Neuron (in vitro differentiated cells): Measurements from ENCODE around the gene REG4.

Experiments used
- H2AFZ ChIP-seq: one replicate; pipeline ENCODE4 v1.6.1; 2013; ENCODE audit warnings: low read depth, mild to moderate bottlenecking, inconsistent platforms, low read length, moderate library complexity
- H3K27me3 ChIP-seq: one replicate; pipeline ENCODE4 v1.6.1; 2013; ENCODE audit warnings: low read length; ENCODE audit not compliant: insufficient read depth
- H3K36me3 ChIP-seq: one replicate; pipeline ENCODE4 v1.6.1; 2013; ENCODE audit warnings: low read length; ENCODE audit not compliant: insufficient read depth
- H3K4me1 ChIP-seq: one replicate; pipeline ENCODE4 v1.6.1; 2013; ENCODE audit warnings: low read length; ENCODE audit not compliant: insufficient read depth
- H3K4me3 ChIP-seq: 2 replicates; pipeline ENCODE4 v1.5.1; 2013; ENCODE audit warnings: mild to moderate bottlenecking, low read length, moderate library complexity
- H3K9me3 ChIP-seq: one replicate; pipeline ENCODE4 v1.6.1; 2013; ENCODE audit warnings: low read length

REG4 gene

DNA sequence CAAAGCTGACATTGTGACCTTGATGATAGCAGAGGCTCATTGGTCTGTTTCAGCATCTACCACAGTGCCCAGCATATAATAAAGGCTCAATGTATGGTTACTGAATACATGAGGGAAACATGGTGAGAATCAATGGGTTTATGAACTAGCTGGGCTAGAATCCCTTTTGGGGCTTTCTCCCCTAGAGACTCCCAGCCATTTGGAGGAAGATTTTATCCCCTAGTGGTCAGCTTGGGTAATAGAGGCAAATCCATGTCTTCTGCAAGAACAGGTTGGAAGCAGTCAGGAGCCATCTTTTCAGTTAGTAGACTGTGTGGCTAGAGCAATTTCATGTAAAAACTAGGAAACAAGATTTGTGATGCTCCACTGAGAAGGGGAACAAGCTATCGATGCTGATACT lies 15.8 kb upstream of the REG4 start:
- H3K4me3 ChIP-seq: no peak overlapping the region
- H3K9me3 ChIP-seq: no peaks in the 10 kb centered on the region
- no peak overlapping the region for H2AFZ ChIP-seq
- H3K4me1 ChIP-seq: no peaks in the 10 kb centered on the region
- no peaks in the 10 kb centered on the region for H3K36me3 ChIP-seq
- no peaks in the 10 kb centered on the region for H3K27me3 ChIP-seq

DNA sequence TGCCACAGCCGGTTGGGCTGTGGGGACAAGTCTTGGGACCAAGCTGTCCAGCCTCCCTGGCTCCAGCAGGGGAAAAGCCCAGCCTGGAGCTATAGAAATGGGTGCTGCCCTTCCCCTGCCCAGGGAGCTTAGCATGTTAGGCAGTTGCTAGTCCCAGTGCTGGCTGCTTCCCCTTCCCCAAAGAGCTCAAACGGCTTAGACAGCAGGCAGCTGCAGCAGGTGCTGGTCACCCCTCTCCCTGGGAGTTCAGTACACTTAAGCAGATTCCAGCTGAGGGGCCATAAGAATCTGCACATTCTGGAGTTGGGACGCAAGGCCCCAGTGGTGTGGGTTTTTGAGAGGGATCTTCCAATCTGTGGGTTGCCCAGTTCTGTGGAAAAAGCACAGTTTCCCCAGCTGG lies 11.1 kb upstream of the REG4 start:
- no peaks in the 10 kb centered on the region for H3K36me3 ChIP-seq
- no peak overlapping the region for H3K4me3 ChIP-seq
- H3K4me1 ChIP-seq: no peaks in the 10 kb centered on the region
- no peaks in the 10 kb centered on the region for H3K27me3 ChIP-seq
- H3K9me3 ChIP-seq: no peaks in the 10 kb centered on the region
- H2AFZ ChIP-seq: no peak overlapping the region

DNA sequence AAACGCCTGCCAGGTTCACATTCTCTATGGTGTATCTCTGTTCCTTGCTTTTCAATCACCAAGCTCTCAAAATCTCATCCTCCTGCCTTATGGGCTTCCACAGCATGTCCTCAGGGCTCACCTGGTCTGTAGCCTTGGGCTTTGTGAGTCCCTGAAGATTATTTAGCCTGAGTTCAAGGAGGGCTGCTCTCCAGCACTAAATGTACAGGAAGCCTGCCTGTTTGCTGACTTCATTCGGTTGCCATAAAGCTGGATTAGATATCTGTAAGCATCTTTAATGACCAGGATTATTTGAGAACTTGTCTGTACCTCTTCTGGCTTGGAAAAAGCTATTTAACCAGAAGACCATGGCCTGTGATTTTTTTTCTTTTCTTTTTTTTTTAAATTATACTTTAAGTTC lies 6.9 kb upstream of the REG4 start:
- no peak overlapping the region for H2AFZ ChIP-seq
- H3K27me3 ChIP-seq: peaks cover 5% of the 10 kb centered on the region
- H3K4me3 ChIP-seq: no peak overlapping the region
- H3K4me1 ChIP-seq: no peaks in the 10 kb centered on the region
- H3K9me3 ChIP-seq: no peaks in the 10 kb centered on the region
- no peaks in the 10 kb centered on the region for H3K36me3 ChIP-seq

- Histone ChIP-seq H2AFZ (no peak overlapping the region), H3K36me3 (no peaks in the 10 kb centered on the region)
These were observed 5.1 kb upstream of the REG4 start for GRCh38 chr1:119816407-119816806.

DNA sequence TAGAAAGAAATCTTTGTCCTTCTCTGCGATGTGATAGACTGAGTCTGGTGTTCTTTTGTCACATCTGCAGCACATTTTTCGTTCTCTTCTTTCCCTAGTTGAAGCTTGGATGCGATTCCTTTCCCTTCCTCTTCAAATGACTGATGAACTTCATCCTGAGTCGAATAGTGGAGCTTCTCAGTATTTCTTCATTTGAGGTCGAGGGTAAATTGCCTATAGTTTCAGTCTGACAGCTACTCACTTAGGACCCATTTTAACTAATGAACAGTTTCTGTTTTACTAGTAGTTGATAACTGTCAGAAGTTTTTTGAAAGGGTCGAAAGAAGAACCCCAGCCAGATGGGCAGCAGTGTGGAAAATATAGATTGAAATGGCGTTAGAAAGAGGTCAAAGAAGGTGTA lies 4.7 kb upstream of the REG4 start:
- Histone ChIP-seq H3K4me1 (no peaks in the 10 kb centered on the region), H3K27me3 (peaks cover 5% of the 10 kb centered on the region), H3K4me3 (no peak overlapping the region), H3K36me3 (no peaks in the 10 kb centered on the region), H3K9me3 (no peaks in the 10 kb centered on the region), H2AFZ (no peak overlapping the region)

More at GRCh38 chr1:119816407-119816806, 5.1 kb upstream of the REG4 start:
- Histone ChIP-seq H3K9me3 (no peaks in the 10 kb centered on the region), H3K27me3 (peaks cover 5% of the 10 kb centered on the region), H3K4me1 (no peaks in the 10 kb centered on the region), H3K4me3 (no peak overlapping the region)

GRCh38 chr1:119815361-119815760 lies 4.1 kb upstream of the REG4 start:
- no peaks in the 10 kb centered on the region for H3K4me1 ChIP-seq
- H3K27me3 ChIP-seq: peaks cover 5% of the 10 kb centered on the region
- H3K9me3 ChIP-seq: no peaks in the 10 kb centered on the region
- H3K4me3 ChIP-seq: no peak overlapping the region
- no peak overlapping the region for H2AFZ ChIP-seq
- no peaks in the 10 kb centered on the region for H3K36me3 ChIP-seq

- H3K4me3 ChIP-seq: no peak overlapping the region
- H3K9me3 ChIP-seq: no peaks in the 10 kb centered on the region
- peaks cover 5% of the 10 kb centered on the region for H3K27me3 ChIP-seq
- no peaks in the 10 kb centered on the region for H3K4me1 ChIP-seq
- H2AFZ ChIP-seq: no peak overlapping the region
- no peaks in the 10 kb centered on the region for H3K36me3 ChIP-seq
These were observed 3.0 kb upstream of the REG4 start for GRCh38 chr1:119814288-119814687.

DNA sequence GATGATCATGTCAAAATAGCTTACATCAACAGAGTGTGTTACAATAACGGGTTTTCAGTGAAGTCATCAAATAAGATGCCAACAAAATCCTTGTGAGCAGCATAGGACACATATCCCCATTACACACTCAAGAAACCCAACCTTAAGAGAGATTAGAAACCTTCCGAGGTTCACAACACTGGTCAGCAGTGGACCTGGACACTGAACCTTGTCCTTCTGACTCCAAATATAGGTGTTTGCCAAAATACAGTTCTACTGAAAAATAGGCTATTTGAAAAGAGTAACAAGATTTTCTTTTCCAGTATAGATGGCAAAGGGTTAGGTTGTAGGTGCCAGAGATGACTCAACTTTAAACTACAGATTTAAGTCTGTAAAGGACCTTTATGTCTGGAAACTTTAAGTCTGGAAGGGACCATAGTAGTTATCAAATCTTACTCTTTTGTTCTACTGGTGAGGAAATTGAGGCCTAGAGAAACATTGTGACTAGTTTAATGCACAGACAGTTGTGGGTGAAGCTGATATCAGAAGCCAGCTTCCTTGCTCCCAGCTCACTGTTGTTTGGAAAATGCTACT lies 811 bp upstream of the REG4 start:
- no peaks in the 10 kb centered on the region for H3K9me3 ChIP-seq
- no peak overlapping the region for H3K4me3 ChIP-seq

DNA sequence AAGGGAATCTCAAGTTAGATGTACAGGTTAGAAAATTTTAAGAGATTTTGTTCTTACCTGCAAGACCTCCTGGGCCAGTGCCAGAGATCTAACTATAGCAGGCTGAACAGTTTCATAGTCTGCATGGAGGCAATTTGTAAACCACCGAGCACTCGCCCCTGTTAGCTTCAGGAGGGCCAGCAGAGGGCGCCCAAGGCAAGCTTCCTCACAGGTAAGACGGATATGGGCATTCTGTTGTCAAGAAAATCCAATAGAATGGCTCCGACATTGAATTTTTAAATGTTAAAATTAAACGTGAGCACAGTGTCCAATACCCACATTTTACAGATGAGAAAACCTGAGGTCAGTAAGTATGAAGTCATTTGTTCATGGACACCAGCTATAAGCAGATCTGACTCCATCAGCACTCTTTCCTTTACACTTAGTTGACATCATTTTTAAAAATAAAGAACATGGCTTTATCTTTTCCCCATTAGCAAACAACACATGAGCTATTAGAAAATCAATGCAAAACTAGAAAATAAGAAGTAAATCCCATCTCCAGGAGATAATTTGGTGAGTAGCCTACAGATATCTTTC lies 2.2 kb downstream of the REG4 start:
- no peak overlapping the region for H3K4me3 ChIP-seq
- no peaks in the 10 kb centered on the region for H3K9me3 ChIP-seq
- H2AFZ ChIP-seq: no peak overlapping the region
- no peaks in the 10 kb centered on the region for H3K4me1 ChIP-seq
- peaks cover 4% of the 10 kb centered on the region for H3K27me3 ChIP-seq
- H3K36me3 ChIP-seq: no peaks in the 10 kb centered on the region

More for the DNA sequence above, 811 bp upstream of the REG4 start:
- Histone ChIP-seq H3K4me1 (no peaks in the 10 kb centered on the region), H2AFZ (no peak overlapping the region), H3K36me3 (no peaks in the 10 kb centered on the region), H3K27me3 (peaks cover 9% of the 10 kb centered on the region)

DNA sequence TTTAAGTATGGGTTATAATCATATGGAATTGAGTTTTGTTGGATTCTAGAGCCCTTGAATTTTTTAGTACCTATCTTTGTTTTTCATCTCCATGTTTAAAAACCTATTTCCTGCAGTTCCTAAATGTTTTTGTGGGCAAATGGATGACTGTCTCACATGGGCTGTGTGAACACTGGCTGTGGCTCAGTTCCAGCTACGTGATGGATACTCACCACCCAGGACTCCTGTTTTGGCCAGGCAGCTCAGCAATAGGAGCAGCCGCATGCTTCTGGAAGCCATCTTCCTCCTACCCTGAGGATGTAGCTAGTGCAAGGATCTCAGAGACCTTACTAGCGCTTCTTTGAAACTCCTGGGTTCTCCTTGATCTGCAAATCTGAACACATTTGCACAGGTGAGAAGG lies 2.8 kb downstream of the REG4 start:
- peaks cover 6% of the 10 kb centered on the region for H3K27me3 ChIP-seq
- H3K4me3 ChIP-seq: no peak overlapping the region
- H3K36me3 ChIP-seq: no peaks in the 10 kb centered on the region
- H2AFZ ChIP-seq: no peak overlapping the region
- no peaks in the 10 kb centered on the region for H3K9me3 ChIP-seq
- H3K4me1 ChIP-seq: no peaks in the 10 kb centered on the region

DNA sequence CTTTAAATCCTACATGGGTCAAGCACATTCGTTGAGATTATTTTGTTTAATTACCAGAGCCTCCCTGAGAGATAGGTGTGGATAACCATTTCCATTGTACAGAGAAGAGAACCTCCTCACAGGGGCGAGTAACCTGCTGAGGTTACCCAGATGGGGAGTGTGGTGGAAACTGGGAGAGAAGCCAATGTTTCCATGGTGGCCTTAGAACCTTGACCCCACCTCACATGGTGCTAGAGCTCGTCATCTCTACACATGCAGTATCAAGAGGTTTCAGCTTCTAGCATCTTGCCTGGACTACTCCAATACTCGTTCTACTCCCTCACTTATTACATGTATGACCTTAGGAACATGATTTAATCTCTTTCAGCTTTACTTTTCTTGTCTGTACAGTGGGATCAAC lies 4.8 kb downstream of the REG4 start:
- Histone ChIP-seq H3K4me1 (no peaks in the 10 kb centered on the region), H3K27me3 (peaks cover 18% of the 10 kb centered on the region), H2AFZ (no peak overlapping the region), H3K9me3 (no peaks in the 10 kb centered on the region), H3K36me3 (no peaks in the 10 kb centered on the region), H3K4me3 (no peak overlapping the region)

GRCh38 chr1:119805746-119806145 lies 5.5 kb downstream of the REG4 start:
- H2AFZ ChIP-seq: no peak overlapping the region
- H3K4me1 ChIP-seq: no peaks in the 10 kb centered on the region
- peaks cover 21% of the 10 kb centered on the region for H3K27me3 ChIP-seq

GRCh38 chr1:119805247-119805646 lies 6.0 kb downstream of the REG4 start:
- no peaks in the 10 kb centered on the region for H3K36me3 ChIP-seq
- no peak overlapping the region for H2AFZ ChIP-seq
- H3K4me1 ChIP-seq: no peaks in the 10 kb centered on the region
- peaks cover 21% of the 10 kb centered on the region for H3K27me3 ChIP-seq
- H3K9me3 ChIP-seq: no peaks in the 10 kb centered on the region
- H3K4me3 ChIP-seq: no peak overlapping the region

More at GRCh38 chr1:119805746-119806145, 5.5 kb downstream of the REG4 start:
- H3K4me3 ChIP-seq: no peak overlapping the region
- no peaks in the 10 kb centered on the region for H3K9me3 ChIP-seq
- no peaks in the 10 kb centered on the region for H3K36me3 ChIP-seq

GRCh38 chr1:119799599-119800177 lies 11.6 kb downstream of the REG4 start:
- no peak overlapping the region for H2AFZ ChIP-seq
- no peaks in the 10 kb centered on the region for H3K9me3 ChIP-seq
- H3K4me1 ChIP-seq: no peaks in the 10 kb centered on the region
- no peaks in the 10 kb centered on the region for H3K36me3 ChIP-seq
- peaks cover 23% of the 10 kb centered on the region for H3K27me3 ChIP-seq
- no peak overlapping the region for H3K4me3 ChIP-seq
